Cerebellar nuclear complex (tissue), 1 donor: ENCODE data around the gene B3GALT4.
A peak's percentile ranks its signal among the peaks of the same experiment; 100 is the strongest.
"Not testable (repeated sequence)": the region's sequence is repeated elsewhere in the genome, so short reads cannot be mapped to it uniquely, and the experiment has no call there.

Experiments used
- DNase-seq, 2 experiments: peaks; one replicate each; lab custom pipeline; 2025; lab: John Stamatoyannopoulos, UW

The B3GALT4 gene

GRCh38 chr6:33276864-33277662, at the start of gene B3GALT4:
Gene B3GALT4 (plus strand): TSS chr6:33277123. CDS start chr6:33277420, 297 bp downstream.
- peak in 1 of 2 experiments; percentile 10 for DNase-seq

DNA sequence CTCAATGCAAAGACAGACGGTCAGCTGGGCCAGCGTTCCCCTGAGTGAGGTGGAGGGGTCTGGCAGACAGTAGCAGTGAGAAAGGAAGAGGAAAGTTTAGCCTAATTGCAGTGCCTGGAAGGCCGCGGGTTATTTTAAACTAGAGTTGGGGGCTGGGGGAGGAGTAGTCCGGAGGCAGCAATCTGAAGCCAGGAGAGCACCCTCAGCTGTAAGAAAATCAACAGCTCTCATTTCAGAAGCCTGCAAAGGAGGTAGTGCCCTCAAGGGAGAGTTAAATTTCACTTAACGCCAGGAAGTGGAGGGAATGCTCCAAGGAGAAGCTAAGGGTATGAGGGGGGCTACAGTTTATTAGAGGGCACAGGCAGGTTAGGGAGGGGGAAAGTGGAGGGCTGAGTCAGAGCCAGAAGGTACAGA, 41.7 kb upstream of the B3GALT4 start:
- no peak for DNase-seq

- no peak for DNase-seq
Measured at GRCh38 chr6:33236328-33236727, 40.6 kb upstream of the B3GALT4 start.

- DNase-seq, result no peak
Measured at GRCh38 chr6:33236852-33237251, 40.1 kb upstream of the B3GALT4 start.

DNA sequence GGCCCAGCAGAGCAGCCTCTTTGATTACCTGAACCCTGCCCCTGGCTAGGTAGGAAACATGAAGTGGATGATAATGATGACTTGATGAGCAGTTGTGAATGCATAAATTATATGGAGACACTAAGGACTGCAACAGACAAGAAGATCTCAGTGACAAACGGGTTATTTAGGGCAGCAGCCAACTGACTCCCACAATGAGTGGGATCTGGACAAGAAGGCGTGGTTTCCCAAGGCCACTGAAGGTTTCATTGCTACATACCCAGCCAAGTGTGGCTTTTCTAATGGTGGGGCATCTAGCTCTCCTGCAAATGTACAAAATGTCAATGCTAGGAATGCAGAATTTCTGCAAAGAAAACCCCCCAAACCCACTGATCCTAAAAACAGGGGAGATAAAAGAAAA, 39.2 kb upstream of the B3GALT4 start:
- no peak for DNase-seq

DNA sequence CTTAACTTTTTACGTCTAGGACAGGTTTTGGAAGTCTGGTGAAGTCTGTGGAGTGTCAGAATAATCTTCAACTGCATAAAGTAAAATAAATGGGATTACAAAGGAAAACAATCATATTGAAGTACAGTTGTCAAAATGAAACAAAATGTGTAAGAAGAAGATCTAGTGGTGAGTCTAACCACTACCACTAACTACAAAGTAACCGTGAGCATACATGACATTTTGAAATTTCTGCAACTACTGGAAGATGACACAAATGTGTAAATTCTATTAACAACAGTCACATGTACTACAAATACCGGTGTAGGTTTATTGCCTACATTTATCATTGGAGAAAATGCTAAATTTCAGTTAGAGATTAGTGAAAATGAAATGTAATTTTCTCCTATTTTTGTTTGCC, 35.0 kb upstream of the B3GALT4 start:
- no peak for DNase-seq

DNA sequence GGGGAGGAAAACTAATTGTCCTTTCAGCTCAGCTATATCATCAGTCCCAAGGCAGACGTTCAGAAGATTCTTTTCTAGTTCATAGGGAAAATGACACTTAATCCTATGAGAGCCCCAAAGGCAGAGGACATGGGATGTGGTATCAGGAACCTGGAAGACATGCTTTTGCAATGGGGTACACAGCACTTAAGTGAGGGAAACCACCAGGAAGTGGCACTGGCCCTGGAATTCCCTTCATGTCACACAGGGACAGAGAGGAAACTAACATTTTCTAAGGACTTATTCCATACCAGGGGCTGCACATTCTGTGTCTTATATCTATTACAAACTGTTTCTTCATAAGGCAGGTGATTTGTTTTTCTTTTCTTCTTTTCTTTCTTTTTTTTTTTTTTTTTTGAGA, 33.4 kb upstream of the B3GALT4 start:
- DNase-seq, result no peak

GRCh38 chr6:33247977-33248642, 28.8 kb upstream of the B3GALT4 start:
- DNase-seq, result peak in 1 of 2 experiments; percentile 49

DNA sequence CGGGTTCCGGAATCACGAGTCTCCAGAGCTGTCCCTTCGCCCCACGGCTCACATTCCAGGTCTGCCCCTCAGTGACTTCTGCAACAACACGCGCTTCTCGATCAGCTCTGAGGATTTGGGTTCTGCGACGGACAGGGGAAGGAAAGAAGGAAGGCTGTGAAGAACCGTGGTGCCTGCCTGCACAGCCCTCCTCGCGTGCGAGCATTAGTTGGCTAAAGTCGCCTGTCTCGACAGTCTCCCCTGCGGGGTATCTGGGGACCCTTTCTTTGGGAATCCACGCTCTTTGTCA, 28.3 kb upstream of the B3GALT4 start:
- DNase-seq, result no peak

GRCh38 chr6:33248932-33249731, 27.8 kb upstream of the B3GALT4 start:
- DNase-seq, result peak; percentile 97 to 99

- no peak for DNase-seq
Measured at GRCh38 chr6:33249732-33250630, 26.9 kb upstream of the B3GALT4 start.

DNA sequence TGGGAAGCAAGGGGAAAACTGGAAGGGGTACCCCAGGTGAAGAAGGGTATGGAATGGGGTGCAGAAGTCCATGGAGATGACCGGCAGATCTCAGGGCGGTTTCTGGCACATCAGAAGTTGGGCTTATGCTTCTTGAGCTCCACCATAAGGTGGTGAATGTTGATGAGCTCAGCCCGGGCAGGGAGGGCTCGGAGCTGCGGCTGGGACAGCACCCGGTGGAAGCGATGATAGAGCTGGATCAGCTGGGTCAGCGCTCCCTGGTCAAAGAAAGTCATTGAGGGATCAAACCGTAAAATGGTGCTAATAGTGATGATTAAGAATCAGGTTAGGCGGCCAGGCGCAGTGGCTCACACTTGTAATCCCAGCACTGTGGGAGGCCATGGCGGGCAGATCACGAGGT, 26.2 kb upstream of the B3GALT4 start:
- DNase-seq, result no peak

- no peak for DNase-seq
Measured at GRCh38 chr6:33251395-33252012, 25.4 kb upstream of the B3GALT4 start.

GRCh38 chr6:33252759-33253158, 24.2 kb upstream of the B3GALT4 start:
- DNase-seq, result no peak

DNA sequence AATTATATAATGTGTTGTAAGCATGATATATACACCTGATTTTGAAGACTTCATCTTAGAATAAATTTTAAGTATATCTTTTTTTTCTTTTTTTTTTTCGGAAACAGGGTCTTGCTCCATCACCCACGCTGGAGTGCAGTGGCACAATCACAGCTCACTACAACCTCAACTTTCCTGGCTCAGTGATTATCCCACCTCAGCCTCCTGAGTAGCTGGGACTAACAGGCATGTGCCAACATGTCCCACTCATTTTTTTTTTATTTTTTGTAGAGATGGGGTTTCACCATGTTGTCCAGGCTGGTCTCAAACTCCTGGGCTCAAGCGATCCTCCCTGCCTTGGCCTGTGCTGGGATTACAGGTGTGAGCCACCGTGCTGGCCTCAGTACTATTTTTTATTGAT, 22.3 kb upstream of the B3GALT4 start:
- DNase-seq, result no peak

- no peak for DNase-seq
Measured at GRCh38 chr6:33259032-33259431, 17.9 kb upstream of the B3GALT4 start.

- DNase-seq, result not testable (repeated sequence)
Measured at GRCh38 chr6:33262490-33262889, 14.4 kb upstream of the B3GALT4 start.

GRCh38 chr6:33264015-33264414, 12.9 kb upstream of the B3GALT4 start:
- no peak for DNase-seq

DNA sequence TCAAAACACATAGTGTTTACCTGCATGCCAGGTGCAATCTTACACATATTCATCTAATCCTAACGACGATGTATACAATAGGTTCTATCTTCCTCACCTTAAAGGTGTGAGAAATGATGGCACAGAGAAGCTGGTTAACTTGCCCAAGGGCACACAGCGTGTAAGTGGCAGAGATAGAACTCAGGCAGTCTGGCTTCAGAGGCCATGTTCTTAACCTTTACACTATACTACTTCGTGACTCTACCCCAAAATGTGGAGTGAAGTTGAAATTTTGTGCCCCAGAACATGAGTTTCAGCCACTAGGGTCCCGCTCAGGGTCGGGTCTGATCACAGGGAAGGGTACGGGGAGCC, 5.8 kb upstream of the B3GALT4 start:
- DNase-seq, result no peak

GRCh38 chr6:33271468-33272274, 5.3 kb upstream of the B3GALT4 start, which contains the start of the genes RPS18 and VPS52:
Gene RPS18 (plus strand): TSS chr6:33272075. CDS start chr6:33272120, 45 bp downstream.
Gene VPS52 (minus strand): TSS chr6:33271876. CDS start chr6:33271675, 201 bp downstream.
- DNase-seq, result peak; percentile 76 to 81
